GM12878 (cell line): ENCODE data around the gene RPS5.

Experiments used
- CTCF ChIP-seq, 3 experiments: IDR thresholded peaks in 2 of 3; conservative IDR thresholded peaks in 1 of 3; 2 replicates each; pipeline ENCODE4 v1.5.1; 2011; ENCODE audit warnings: low read depth in 3 of 3, low read length in 3 of 3, mild to moderate bottlenecking in 3 of 3, control low read depth in 2 of 3, moderate library complexity in 2 of 3, inconsistent platforms in 1 of 3, mixed read lengths in 1 of 3; ENCODE audit not compliant: control insufficient read depth in 2 of 3, insufficient read depth in 1 of 3; ENCODE audit errors: extremely low read depth in 1 of 3
- ELK1 ChIP-seq: IDR thresholded peaks from 2 replicates; pipeline ENCODE4 v1.6.1; 2012; ENCODE audit warnings: low read depth, low read length, improper control_type of control experiment
- HDAC2 ChIP-seq: fragments of 200-600 bp; sonication (generic); IDR thresholded peaks from 2 replicates; pipeline ENCODE4 v1.6.1; 2017
- MTA2 ChIP-seq: fragments of 450-650 bp; IDR thresholded peaks from 2 replicates; pipeline ENCODE4 v1.6.1; 2016; ENCODE audit warnings: low read depth, mild to moderate bottlenecking, moderate library complexity
- MXI1 ChIP-seq: fragments of 150-350 bp; IDR thresholded peaks from 2 replicates; pipeline ENCODE4 v1.6.1; 2011; ENCODE audit warnings: low read depth, mild to moderate bottlenecking, inconsistent platforms, low read length, improper control_type of control experiment
- NRF1 ChIP-seq: conservative IDR thresholded peaks from 2 replicates; pipeline ENCODE4 v1.6.1; 2011; ENCODE audit warnings: mild to moderate bottlenecking, low read depth, low read length, improper control_type of control experiment
- PAX5 ChIP-seq: IDR thresholded peaks from 2 replicates; pipeline ENCODE4 v1.6.1; 2011; ENCODE audit warnings: low read depth, low read length, borderline replicate concordance
- PBX3 ChIP-seq: IDR thresholded peaks from 2 replicates; pipeline ENCODE4 v1.6.1; 2011; ENCODE audit warnings: mild to moderate bottlenecking, low read depth, low read length, moderate library complexity; ENCODE audit not compliant: insufficient replicate concordance
- RCOR1 ChIP-seq: conservative IDR thresholded peaks from 2 replicates; pipeline ENCODE4 v1.6.1; 2012; ENCODE audit warnings: low read depth, low read length, improper control_type of control experiment
- REST ChIP-seq: IDR thresholded peaks from 2 replicates; pipeline ENCODE4 v1.6.1; 2012; ENCODE audit warnings: mild to moderate bottlenecking, low read depth, low read length
- RFX5 ChIP-seq: IDR thresholded peaks from 2 replicates; pipeline ENCODE4 v1.6.1; 2011; ENCODE audit warnings: low read depth, low read length, improper control_type of control experiment
- SMAD1 ChIP-seq: fragments of 450-650 bp; IDR thresholded peaks from 2 replicates; pipeline ENCODE4 v1.6.1; 2018; ENCODE audit warnings: mild to moderate bottlenecking, low read depth; ENCODE audit not compliant: partially characterized antibody

GRCh38 chr19:58434217-58434616, 47.1 kb downstream of the RPS5 start:
- TF ChIP-seq CTCF (IDR thresholded peaks at IDR 0.05 in 2 of 3, conservative IDR thresholded peaks at IDR 0.05 in 1 of 3; ENCODE audit: control insufficient read depth in 2 of 3, extremely low read depth in 1 of 3, insufficient read depth in 1 of 3, low read depth in 3 of 3, low read length in 3 of 3) (no peak), MXI1 (no peak), RCOR1 (no peak), SMAD1 (no peak), NRF1 (no peak), ELK1 (no peak), REST (no peak), PAX5 (no peak), PBX3 (no peak), HDAC2 (no peak), MTA2 (no peak), RFX5 (no peak)
